Right lobe of liver (tissue), 4 donors: ENCODE data around the gene KIF26A.

Source experiments
- CTCF ChIP-seq, 4 donors: fragments of 200-600 bp in 3 of 4; fragments of 450-650 bp in 1 of 4; IDR thresholded peaks; one replicate each; pipeline versions ENCODE4 v1.5.1 to v1.8.0; 2016 to 2022; ENCODE audit warnings: antibody characterized with exemption in 4 of 4, mild to moderate bottlenecking in 2 of 4
- POLR2A ChIP-seq: fragments of 450-650 bp; IDR thresholded peaks from one replicate; pipeline ENCODE4 v1.6.1; 2017; ENCODE audit warnings: antibody characterized with exemption, mild to moderate bottlenecking
- donor health status: DM: no; HTN: no; CAD: no.
- donor health status: DM: no; HTN: no; CAD: no.
- donor health status: DM: no; HTN: yes; CAD: no.

- TF ChIP-seq CTCF (IDR thresholded peaks at IDR 0.05) (no peak), POLR2A (no peak)
These were observed 4.6 kb downstream of the KIF26A start for GRCh38 chr14:104142946-104143470.
